Measurements from ENCODE around the gene DEGS2. TPM values are rescaled to one million over a fixed set of nuclear protein-coding genes. Genes with fewer than 3 reads are reported as not detected.

DEGS2 gene
- total and polyA plus RNA-seq, 2 experiments from 2014 or later: 0.63 to 2.2 TPM

- TF ChIP-seq, protein P1, sequence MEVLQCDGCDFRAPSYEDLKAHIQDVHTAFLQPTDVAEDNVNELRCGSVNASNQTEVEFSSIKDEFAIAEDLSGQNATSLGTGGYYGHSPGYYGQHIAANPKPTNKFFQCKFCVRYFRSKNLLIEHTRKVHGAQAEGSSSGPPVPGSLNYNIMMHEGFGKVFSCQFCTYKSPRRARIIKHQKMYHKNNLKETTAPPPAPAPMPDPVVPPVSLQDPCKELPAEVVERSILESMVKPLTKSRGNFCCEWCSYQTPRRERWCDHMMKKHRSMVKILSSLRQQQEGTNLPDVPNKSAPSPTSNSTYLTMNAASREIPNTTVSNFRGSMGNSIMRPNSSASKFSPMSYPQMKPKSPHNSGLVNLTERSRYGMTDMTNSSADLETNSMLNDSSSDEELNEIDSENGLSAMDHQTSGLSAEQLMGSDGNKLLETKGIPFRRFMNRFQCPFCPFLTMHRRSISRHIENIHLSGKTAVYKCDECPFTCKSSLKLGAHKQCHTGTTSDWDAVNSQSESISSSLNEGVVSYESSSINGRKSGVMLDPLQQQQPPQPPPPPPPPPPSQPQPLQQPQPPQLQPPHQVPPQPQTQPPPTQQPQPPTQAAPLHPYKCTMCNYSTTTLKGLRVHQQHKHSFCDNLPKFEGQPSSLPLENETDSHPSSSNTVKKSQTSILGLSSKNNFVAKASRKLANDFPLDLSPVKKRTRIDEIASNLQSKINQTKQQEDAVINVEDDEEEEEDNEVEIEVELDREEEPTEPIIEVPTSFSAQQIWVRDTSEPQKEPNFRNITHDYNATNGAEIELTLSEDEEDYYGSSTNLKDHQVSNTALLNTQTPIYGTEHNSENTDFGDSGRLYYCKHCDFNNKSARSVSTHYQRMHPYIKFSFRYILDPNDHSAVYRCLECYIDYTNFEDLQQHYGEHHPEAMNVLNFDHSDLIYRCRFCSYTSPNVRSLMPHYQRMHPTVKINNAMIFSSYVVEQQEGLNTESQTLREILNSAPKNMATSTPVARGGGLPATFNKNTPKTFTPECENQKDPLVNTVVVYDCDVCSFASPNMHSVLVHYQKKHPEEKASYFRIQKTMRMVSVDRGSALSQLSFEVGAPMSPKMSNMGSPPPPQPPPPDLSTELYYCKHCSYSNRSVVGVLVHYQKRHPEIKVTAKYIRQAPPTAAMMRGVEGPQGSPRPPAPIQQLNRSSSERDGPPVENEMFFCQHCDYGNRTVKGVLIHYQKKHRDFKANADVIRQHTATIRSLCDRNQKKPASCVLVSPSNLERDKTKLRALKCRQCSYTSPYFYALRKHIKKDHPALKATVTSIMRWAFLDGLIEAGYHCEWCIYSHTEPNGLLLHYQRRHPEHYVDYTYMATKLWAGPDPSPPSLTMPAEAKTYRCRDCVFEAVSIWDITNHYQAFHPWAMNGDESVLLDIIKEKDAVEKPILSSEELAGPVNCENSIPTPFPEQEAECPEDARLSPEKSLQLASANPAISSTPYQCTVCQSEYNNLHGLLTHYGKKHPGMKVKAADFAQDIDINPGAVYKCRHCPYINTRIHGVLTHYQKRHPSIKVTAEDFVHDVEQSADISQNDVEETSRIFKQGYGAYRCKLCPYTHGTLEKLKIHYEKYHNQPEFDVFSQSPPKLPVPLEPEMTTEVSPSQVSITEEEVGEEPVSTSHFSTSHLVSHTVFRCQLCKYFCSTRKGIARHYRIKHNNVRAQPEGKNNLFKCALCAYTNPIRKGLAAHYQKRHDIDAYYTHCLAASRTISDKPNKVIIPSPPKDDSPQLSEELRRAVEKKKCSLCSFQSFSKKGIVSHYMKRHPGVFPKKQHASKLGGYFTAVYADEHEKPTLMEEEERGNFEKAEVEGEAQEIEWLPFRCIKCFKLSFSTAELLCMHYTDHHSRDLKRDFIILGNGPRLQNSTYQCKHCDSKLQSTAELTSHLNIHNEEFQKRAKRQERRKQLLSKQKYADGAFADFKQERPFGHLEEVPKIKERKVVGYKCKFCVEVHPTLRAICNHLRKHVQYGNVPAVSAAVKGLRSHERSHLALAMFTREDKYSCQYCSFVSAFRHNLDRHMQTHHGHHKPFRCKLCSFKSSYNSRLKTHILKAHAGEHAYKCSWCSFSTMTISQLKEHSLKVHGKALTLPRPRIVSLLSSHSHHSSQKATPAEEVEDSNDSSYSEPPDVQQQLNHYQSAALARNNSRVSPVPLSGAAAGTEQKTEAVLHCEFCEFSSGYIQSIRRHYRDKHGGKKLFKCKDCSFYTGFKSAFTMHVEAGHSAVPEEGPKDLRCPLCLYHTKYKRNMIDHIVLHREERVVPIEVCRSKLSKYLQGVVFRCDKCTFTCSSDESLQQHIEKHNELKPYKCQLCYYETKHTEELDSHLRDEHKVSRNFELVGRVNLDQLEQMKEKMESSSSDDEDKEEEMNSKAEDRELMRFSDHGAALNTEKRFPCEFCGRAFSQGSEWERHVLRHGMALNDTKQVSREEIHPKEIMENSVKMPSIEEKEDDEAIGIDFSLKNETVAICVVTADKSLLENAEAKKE (CRISPR knock-in tag; IDR thresholded peaks at IDR 0.05): no peak
- TF ChIP-seq NANOG (IDR thresholded peaks at IDR 0.05; ENCODE audit: borderline replicate concordance) (no peak), STAT1 (IDR thresholded peaks at IDR 0.05; ENCODE audit: unreplicated experiment) (no peak), ZNF114 (CRISPR knock-in tag; IDR thresholded peaks at IDR 0.05) (no peak), JUNB (IDR thresholded peaks at IDR 0.05; ENCODE audit: unreplicated experiment) (no peak), CREB1 (CRISPR knock-in tag; IDR thresholded peaks at IDR 0.05; ENCODE audit: low read depth) (no peak)
Observed at GRCh38 chr14:100109594-100109955, 49.9 kb downstream of the DEGS2 start (continued).

- Mint-ChIP-seq H3K9me3 (no peaks in the 10 kb centered on the region), H3K36me3 (ENCODE audit: low read depth) (no peaks in the 10 kb centered on the region; the same call in 2 of the 3 replicates), H3K27ac (no peak overlapping the region), H3K27me3 (ENCODE audit: insufficient read depth, low read depth, poor library complexity) (peaks cover 6% of the 10 kb centered on the region), H3K4me3 (no peak overlapping the region), H3K4me1 (peaks cover 13% of the 10 kb centered on the region)
- Histone ChIP-seq H3K27me3 (ENCODE audit: insufficient read depth) (no peaks in the 10 kb centered on the region), H3K4me2 (no peak overlapping the region), H3K79me2 (replicated peaks; ENCODE audit: insufficient read depth) (no peaks in the 10 kb centered on the region), H3K4me3 (no peak overlapping the region), H2AFZ (no peak overlapping the region), H4K20me1 (replicated peaks; ENCODE audit: insufficient read depth) (peaks cover 4% of the 10 kb centered on the region; the same call in 1 of the 2 replicates), H3F3A (replicated peaks; ENCODE audit: low read depth) (no peaks in the 10 kb centered on the region), H3K9me2 (ENCODE audit: insufficient read depth) (no peaks in the 10 kb centered on the region), H3K36me3 (ENCODE audit: insufficient read depth) (no peaks in the 10 kb centered on the region), H3K27ac (ENCODE audit: low read depth) (no peak overlapping the region), H3K4me1 (ENCODE audit: insufficient read depth) (peaks cover 4% of the 10 kb centered on the region; the same call in 1 of the 2 replicates)
- DNase-seq (ENCODE audit: low spot score) (no peak), ATAC-seq (no peak)
- no peak for TF ChIP-seq JUNB (IDR thresholded peaks at IDR 0.05; ENCODE audit: unreplicated experiment)
- no peak for TF ChIP-seq CREB1 (CRISPR knock-in tag; IDR thresholded peaks at IDR 0.05; ENCODE audit: low read depth)
- TF ChIP-seq, protein P2, sequence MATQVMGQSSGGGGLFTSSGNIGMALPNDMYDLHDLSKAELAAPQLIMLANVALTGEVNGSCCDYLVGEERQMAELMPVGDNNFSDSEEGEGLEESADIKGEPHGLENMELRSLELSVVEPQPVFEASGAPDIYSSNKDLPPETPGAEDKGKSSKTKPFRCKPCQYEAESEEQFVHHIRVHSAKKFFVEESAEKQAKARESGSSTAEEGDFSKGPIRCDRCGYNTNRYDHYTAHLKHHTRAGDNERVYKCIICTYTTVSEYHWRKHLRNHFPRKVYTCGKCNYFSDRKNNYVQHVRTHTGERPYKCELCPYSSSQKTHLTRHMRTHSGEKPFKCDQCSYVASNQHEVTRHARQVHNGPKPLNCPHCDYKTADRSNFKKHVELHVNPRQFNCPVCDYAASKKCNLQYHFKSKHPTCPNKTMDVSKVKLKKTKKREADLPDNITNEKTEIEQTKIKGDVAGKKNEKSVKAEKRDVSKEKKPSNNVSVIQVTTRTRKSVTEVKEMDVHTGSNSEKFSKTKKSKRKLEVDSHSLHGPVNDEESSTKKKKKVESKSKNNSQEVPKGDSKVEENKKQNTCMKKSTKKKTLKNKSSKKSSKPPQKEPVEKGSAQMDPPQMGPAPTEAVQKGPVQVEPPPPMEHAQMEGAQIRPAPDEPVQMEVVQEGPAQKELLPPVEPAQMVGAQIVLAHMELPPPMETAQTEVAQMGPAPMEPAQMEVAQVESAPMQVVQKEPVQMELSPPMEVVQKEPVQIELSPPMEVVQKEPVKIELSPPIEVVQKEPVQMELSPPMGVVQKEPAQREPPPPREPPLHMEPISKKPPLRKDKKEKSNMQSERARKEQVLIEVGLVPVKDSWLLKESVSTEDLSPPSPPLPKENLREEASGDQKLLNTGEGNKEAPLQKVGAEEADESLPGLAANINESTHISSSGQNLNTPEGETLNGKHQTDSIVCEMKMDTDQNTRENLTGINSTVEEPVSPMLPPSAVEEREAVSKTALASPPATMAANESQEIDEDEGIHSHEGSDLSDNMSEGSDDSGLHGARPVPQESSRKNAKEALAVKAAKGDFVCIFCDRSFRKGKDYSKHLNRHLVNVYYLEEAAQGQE (IDR thresholded peaks at IDR 0.05; ENCODE audit: unreplicated experiment): no peak
- TF ChIP-seq STAT1 (IDR thresholded peaks at IDR 0.05; ENCODE audit: unreplicated experiment): no peak
- no peak for TF ChIP-seq ZNF114 (CRISPR knock-in tag; IDR thresholded peaks at IDR 0.05)
- no peak for TF ChIP-seq CTCF (conservative IDR thresholded peaks at IDR 0.05; ENCODE audit: low read depth in 2 of 2)
- no peak for TF ChIP-seq NANOG (IDR thresholded peaks at IDR 0.05; ENCODE audit: borderline replicate concordance)
- TF ChIP-seq EZH2phosphoT487 (IDR thresholded peaks at IDR 0.05; ENCODE audit: unreplicated experiment): no peak
- TF ChIP-seq, protein P3, sequence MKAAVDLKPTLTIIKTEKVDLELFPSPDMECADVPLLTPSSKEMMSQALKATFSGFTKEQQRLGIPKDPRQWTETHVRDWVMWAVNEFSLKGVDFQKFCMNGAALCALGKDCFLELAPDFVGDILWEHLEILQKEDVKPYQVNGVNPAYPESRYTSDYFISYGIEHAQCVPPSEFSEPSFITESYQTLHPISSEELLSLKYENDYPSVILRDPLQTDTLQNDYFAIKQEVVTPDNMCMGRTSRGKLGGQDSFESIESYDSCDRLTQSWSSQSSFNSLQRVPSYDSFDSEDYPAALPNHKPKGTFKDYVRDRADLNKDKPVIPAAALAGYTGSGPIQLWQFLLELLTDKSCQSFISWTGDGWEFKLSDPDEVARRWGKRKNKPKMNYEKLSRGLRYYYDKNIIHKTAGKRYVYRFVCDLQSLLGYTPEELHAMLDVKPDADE (IDR thresholded peaks at IDR 0.05): no peak
- TF ChIP-seq EZH2 (IDR thresholded peaks at IDR 0.05; ENCODE audit: low read depth, unreplicated experiment): no peak
Observed at GRCh38 chr14:100108840-100109593, 50.4 kb downstream of the DEGS2 start.
